GM18517 (cell line): ENCODE data around the gene ANKRD50.

Experiments
- ATAC-seq: cut with Tn5 transposase; IDR thresholded peaks from one replicate; pipeline ENCODE4 v1.9.1; 2021; ENCODE audit warnings: mild to moderate bottlenecking, moderate library complexity; ENCODE audit not compliant: unreplicated experiment

Gene ANKRD50

GRCh38 chr4:124708517-124709300, 3.8 kb downstream of the ANKRD50 start:
- ATAC-seq, result no peak

GRCh38 chr4:124705393-124705792, 7.1 kb downstream of the ANKRD50 start:
- no peak for ATAC-seq

DNA sequence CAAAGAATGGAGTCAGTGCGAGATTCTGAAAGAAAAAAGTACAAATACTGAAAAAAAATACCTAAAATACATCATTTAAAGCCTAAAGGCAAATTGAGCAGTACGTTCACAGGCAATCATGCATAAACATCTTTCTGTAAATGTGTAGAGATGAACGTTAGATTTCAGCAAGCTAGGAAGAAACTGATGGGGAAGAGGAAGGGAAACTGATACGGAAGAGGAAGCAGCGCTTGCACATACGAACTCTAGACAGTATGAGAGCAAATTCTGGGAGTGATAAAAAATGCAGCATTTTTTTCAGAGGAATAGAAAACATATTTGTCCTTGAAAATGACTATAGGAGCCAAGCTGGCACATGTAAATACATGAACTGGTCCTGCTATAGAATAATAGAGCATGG, 9.4 kb downstream of the ANKRD50 start:
- no peak for ATAC-seq

DNA sequence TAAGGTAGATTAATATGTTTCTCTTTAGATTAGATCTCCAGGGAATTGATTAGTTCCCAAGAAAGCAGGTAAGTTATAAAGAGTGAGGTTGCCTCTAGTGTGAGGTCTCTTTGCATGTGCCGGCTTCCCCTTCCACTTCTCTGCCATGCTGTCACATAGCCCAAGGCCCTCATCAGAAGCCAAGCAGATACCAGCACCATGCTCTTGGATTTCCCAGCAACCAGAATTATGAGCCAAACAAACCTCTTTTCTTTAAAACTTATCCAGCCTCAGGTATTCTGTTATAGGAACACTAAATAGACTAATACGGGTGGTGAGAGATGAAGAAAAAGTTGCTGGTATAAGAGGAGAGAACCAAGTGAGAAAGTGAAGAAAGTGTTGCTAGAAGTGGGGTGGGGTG, 15.1 kb downstream of the ANKRD50 start:
- ATAC-seq, result no peak

DNA sequence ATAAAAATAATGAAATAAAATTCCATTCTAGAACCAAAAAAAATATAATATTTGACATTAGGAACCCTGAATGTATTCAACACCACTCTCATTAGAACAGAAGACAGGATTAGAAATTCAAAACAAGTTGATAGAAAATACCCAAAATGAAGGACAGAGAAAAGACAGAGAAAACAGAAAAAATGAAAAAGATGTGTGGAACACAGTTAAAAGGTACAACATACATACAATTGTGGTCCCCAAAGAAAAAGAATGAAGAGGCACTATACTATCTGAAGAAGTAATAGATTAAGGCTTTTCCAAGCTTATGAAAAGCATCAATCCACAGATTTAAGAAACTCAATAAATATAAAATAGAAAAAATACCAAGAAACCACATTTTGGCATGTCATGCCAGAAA, 16.4 kb downstream of the ANKRD50 start:
- ATAC-seq, result no peak

DNA sequence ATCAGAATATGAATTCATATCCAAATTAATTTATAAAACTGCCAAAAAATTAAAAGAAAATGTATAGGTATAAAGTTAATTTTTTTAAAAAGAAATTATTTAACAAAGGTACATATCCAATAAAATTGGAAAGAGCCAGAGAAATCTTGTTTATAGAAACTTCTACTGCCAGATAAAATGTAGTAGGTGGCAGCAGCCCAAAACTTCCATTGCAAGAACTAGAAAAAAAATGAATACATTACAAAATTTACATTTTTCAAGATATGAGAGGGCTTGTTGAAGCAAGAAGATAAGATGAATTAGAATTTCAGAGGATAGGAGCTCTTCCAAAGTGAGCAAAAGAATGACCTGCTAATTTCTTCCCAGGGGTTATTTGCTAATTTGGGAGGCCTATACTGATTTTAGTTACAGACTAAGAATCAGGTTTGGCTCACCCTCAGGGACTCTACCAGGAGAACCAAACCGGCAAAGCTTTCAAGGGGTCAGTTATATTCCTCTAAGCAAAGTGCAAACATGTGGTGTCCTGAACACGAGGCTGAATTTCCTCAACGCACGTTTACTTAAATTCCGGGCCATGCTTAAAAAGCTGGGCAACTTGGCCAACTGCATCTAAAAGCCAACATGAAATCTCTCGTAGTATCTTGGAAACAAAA, 17.5 kb downstream of the ANKRD50 start:
- no peak for ATAC-seq

DNA sequence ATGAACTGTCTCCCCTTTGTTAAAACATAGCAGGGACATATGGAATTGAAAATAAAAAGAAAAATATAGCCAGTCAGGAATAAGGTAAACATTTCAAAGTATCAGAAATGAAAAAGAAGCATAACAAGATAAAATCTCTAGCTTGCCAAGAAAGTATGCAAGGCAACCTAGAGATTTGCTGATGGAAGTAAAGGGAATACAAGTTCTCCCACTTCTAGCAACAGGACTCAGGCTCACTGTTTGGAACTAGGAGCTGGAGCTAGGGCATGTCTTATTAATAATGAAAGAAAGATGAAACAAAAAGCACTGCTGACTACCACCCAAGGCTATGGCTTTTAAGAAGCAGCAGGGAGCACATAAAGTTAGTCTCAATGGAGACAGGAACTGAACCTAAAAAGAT, 18.2 kb downstream of the ANKRD50 start:
- ATAC-seq, result no peak

- ATAC-seq, result no peak
Measured at GRCh38 chr4:124691801-124692200, 20.7 kb downstream of the ANKRD50 start.

DNA sequence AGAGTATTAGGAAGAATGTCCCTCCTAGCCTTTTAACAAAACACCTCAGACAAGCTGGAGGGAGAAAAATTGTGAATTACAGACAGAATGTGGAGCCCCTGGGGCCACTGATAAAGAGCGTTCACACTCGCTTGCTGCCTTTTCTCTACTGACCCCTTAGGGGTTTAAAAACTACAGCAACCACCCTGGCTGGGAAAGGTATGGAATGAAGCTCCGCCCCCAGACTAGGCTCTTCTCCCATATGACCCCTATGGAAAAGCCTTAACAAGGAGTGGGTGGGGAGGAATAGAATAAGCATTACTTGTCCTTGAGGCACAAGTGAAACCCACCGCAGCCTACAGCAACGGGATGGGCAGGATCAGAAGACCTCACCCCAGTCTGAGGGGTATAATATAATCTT, 26.3 kb downstream of the ANKRD50 start:
- no peak for ATAC-seq

DNA sequence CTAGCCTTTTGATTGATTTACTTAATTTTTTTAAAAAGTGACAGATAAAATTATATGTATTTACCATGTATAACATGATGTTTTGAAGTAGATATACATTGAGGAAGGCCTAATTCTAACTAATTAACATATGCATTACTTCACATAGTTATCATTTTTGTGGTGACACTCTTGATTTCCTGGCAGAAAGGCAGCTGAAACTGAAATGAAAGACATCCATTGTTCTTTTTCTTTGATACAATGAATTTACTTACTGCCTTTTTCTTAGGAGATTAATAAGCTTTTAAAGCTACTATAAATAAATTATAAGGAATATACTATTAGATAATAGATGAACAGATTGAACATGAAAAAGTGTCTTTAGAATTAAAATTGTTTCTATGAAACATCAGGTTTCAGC, 26.7 kb downstream of the ANKRD50 start:
- no peak for ATAC-seq

GRCh38 chr4:124684301-124684700, 28.2 kb downstream of the ANKRD50 start:
- no peak for ATAC-seq

DNA sequence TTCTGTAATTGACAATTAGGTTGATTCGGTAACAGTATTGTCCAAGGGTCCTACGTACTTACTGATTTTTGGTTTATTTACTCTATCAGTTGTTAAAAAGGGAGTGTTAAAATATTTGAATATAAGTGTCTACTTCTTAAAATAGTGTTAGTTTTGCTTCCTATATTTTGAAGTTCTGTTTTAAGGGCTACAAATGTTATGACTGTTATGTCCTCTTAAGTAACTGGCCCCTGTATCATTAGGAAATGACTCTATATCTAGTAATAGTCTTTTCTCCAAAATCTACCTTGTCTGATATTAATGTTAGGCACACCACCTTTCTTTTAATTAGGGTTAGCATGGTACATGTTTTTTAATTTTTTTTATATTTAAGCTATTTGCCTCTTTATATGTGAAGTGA, 30.1 kb downstream of the ANKRD50 start:
- no peak for ATAC-seq

- ATAC-seq, result no peak
Measured at GRCh38 chr4:124666496-124666895, 46.0 kb downstream of the ANKRD50 start.

DNA sequence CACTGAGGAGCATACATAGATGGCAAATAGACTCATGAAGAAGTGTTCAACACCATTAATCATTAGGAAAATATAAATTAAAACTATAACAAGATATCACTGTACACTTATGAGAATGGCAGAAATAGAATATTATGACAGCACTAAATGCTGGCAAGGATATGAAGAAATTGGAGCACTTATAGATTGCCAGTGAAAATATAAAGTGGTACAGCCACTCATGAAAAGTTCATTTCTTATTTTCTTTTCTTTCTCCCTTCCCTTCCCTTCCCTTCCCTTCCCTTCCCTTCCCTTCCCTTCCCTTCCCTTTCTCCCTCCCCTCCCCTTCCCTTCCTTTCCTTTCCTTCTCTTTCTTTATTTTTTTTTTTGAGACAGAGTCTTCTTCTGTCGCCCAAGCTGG, 53.7 kb downstream of the ANKRD50 start:
- ATAC-seq, result no peak

DNA sequence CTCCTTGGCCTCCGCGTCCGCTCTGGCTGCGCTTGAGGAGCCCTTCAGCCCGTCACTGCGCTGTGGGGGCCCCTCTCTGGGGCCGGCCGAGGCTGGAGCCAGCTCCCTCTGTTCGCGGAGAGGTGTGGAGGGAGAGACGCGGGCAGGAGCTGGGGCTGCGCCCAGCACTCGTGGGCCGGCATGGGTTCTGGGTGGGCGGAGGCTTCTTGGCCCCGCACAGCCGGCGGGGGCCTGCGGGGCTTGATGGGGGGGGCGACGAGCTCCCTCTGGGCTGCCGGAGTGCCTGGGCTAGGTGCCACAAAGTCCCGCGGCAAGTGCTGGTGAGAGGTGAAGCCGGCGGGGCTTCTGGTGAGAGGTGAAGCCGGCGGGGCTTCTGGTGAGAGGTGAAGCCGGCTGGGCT, 61.9 kb downstream of the ANKRD50 start:
- no peak for ATAC-seq

DNA sequence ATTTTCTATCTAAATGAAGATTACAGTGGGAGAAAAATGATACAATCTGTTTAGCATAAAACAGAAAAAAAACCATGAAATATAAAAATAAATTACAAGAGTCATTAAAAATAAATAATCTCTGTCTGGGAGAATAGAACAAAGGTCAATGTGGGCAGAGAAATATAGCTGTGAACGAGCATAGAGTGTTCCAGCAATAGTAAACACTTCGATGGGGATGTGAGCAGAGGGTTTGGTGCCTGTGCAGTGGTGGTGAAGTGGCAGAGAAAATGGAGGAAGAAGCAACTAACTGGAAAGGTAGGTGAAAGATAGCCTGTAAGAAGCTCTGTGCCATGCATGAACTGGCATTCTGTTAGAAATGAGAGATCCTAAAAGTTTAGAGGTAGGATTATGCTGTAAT, 64.9 kb downstream of the ANKRD50 start:
- ATAC-seq, result no peak

- ATAC-seq, result no peak
Measured at GRCh38 chr4:124644621-124645020, 67.9 kb downstream of the ANKRD50 start.

- no peak for ATAC-seq
Measured at GRCh38 chr4:124642846-124643245, 69.7 kb downstream of the ANKRD50 start.

- no peak for ATAC-seq
Measured at GRCh38 chr4:124641715-124642381, 70.7 kb downstream of the ANKRD50 start.

GRCh38 chr4:124640022-124640730, 72.4 kb downstream of the ANKRD50 start:
- no peak for ATAC-seq

- no peak for ATAC-seq
Measured at GRCh38 chr4:124637321-124637720, 75.2 kb downstream of the ANKRD50 start.
